Skeletal muscle tissue (tissue), 4 donors: ENCODE data around the gene DUSP2. TPM values are rescaled to one million over a fixed set of nuclear protein-coding genes. Genes with fewer than 3 reads are reported as not detected.
A peak's percentile ranks its signal among the peaks of the same experiment; 100 is the strongest.

Experiments used
- H3K27ac ChIP-seq: one replicate; pipeline ENCODE4 v1.7.0; 2013; ENCODE audit warnings: mild to moderate bottlenecking, low read depth, low read length, inconsistent platforms
- H3K27me3 ChIP-seq, 3 donors: one replicate each; pipeline ENCODE4 v1.7.0; 2013; ENCODE audit warnings: low read length in 3 of 3; ENCODE audit not compliant: control insufficient read depth in 3 of 3, insufficient read depth in 3 of 3
- H3K36me3 ChIP-seq, 3 donors: one replicate each; pipeline ENCODE4 v1.7.0; 2013; ENCODE audit warnings: low read length in 3 of 3; ENCODE audit not compliant: control insufficient read depth in 3 of 3, insufficient read depth in 3 of 3
- H3K4me1 ChIP-seq, 3 donors: one replicate each; pipeline ENCODE4 v1.7.0; 2013; ENCODE audit warnings: low read length in 3 of 3, mild to moderate bottlenecking in 3 of 3; ENCODE audit not compliant: control insufficient read depth in 3 of 3, insufficient read depth in 3 of 3
- H3K4me3 ChIP-seq, 3 donors: one replicate each; pipeline ENCODE4 v1.7.0; 2013; ENCODE audit warnings: low read length in 3 of 3
- H3K9ac ChIP-seq, 3 donors: one replicate each; pipeline ENCODE4 v1.7.0; 2013; ENCODE audit warnings: low read length in 3 of 3, mild to moderate bottlenecking in 3 of 3, moderate library complexity in 2 of 3, low read depth in 1 of 3
- H3K9me3 ChIP-seq, 3 donors: one replicate each; pipeline ENCODE4 v1.7.0; 2013; ENCODE audit warnings: low read length in 3 of 3; ENCODE audit not compliant: control insufficient read depth in 3 of 3
- total RNA-seq: library from RNA; depleted of rRNA; stranded (reverse); fragments of >200 nt; gene quantifications from one replicate; pipeline ENCODE4 v1.2.3, GENCODE V29; 2014
- donor health status: Osteomylitis.

DUSP2 gene
- total RNA-seq, 1 donor from 2014 or later = 4.2 TPM

GRCh38 chr2:96103761-96104486 lies 41.3 kb downstream of the DUSP2 start:
- Histone ChIP-seq H3K4me3 (no peak overlapping the region), H3K27me3 (peaks cover 0 to 10% (median 5%) of the 10 kb centered on the region in 3 donors), H3K27ac (peak overlapping the region; percentile 51), H3K9ac (peak overlapping the region in 1 of 3 donors; percentile 33), H3K9me3 (peaks cover 0 to 9% (median 4%) of the 10 kb centered on the region in 3 donors), H3K36me3 (no peaks in the 10 kb centered on the region), H3K4me1 (peaks cover 8 to 35% (median 12%) of the 10 kb centered on the region in 3 donors)

DNA sequence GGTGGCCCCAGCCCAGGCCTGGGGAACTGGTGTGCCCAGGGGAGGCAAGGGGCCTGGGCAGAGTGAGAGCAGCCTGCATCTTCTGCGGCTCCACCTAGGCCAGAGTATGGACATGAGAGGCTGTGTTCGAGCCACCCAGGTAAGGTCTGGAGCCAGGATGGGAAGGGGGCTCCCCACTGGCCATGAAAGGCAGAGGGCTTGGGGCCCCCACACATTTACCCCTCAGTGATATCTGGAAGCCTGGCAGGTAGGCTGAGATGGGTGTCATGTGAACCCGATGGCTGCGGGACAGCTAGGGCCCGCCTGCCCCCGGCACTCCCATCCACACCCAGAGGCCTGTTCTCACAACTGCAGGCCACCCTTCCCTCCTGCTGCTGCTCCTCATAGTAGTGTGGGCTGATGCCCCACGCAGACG lies 42.0 kb downstream of the DUSP2 start:
- H3K4me3 ChIP-seq = no peak overlapping the region
- H3K27ac ChIP-seq = peak overlapping the region; percentile 19
- peaks cover 13 to 35% (median 14%) of the 10 kb centered on the region in 3 donors for H3K4me1 ChIP-seq
- H3K9me3 ChIP-seq = peaks cover 0 to 9% (median 4%) of the 10 kb centered on the region in 3 donors
- no peaks in the 10 kb centered on the region for H3K36me3 ChIP-seq
- H3K9ac ChIP-seq = peak overlapping the region in 1 of 3 donors; percentile 33
- peaks cover 0 to 2% (median 1%) of the 10 kb centered on the region in 3 donors for H3K27me3 ChIP-seq

GRCh38 chr2:96102596-96103186 lies 42.5 kb downstream of the DUSP2 start:
- no peak overlapping the region for H3K4me3 ChIP-seq
- H3K27me3 ChIP-seq = no peaks in the 10 kb centered on the region
- H3K27ac ChIP-seq = no peak overlapping the region
- H3K9me3 ChIP-seq = peaks cover 0 to 9% (median 4%) of the 10 kb centered on the region in 3 donors
- no peak overlapping the region for H3K9ac ChIP-seq
- H3K4me1 ChIP-seq = peaks cover 13 to 32% (median 14%) of the 10 kb centered on the region in 3 donors
- H3K36me3 ChIP-seq = no peaks in the 10 kb centered on the region

GRCh38 chr2:96100893-96101304 lies 44.3 kb downstream of the DUSP2 start:
- Histone ChIP-seq H3K27ac (no peak overlapping the region), H3K9ac (no peak overlapping the region), H3K4me1 (peaks cover 11 to 29% (median 14%) of the 10 kb centered on the region in 3 donors)

GRCh38 chr2:96099861-96100798 lies 45.1 kb downstream of the DUSP2 start:
- H3K27ac ChIP-seq = no peak overlapping the region
- peaks cover 11 to 29% (median 14%) of the 10 kb centered on the region in 3 donors for H3K4me1 ChIP-seq

More at GRCh38 chr2:96100893-96101304, 44.3 kb downstream of the DUSP2 start:
- Histone ChIP-seq H3K4me3 (no peak overlapping the region), H3K27me3 (no peaks in the 10 kb centered on the region), H3K9me3 (peaks cover 0 to 8% (median 4%) of the 10 kb centered on the region in 3 donors), H3K36me3 (no peaks in the 10 kb centered on the region)

DNA sequence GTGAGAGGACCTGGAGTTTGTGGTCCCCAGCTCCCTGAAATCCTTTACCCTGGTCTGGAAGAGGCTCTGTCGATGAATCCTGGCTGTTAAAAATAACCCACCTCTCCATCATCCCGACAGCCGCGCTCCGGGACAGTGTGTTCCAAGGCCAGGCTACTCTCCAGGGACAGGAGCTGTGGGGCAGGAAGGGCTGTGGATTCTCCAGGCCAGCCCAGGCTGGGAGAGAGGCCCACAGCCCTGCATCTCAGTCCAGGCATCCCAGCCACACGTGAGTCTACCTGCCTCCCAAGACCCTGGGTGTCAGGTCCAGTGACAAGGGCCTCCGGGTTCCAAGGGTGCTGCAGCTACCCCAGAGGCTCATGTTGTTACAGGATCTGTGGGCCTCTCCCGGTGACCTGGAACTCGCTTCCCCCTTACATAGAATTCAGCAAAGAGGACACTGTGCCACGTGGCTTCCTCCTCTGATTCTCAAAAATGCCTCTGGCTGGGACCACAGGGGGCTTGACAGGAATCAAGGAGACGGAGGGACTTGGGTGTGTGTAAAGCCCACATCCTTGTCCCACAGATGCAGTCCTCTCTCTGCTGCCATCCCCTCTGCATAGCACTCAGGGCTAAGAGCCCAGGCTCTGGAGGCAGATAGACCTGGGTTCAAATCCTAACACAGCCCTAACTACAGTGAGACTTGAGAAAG lies 46.2 kb downstream of the DUSP2 start:
- Histone ChIP-seq H3K9me3 (no peaks in the 10 kb centered on the region), H3K4me3 (no peak overlapping the region), H3K27ac (peak overlapping the region; percentile 51), H3K36me3 (no peaks in the 10 kb centered on the region), H3K9ac (peak overlapping the region in 1 of 3 donors; percentile 33), H3K4me1 (peaks cover 11 to 26% (median 14%) of the 10 kb centered on the region in 3 donors), H3K27me3 (no peaks in the 10 kb centered on the region)

More at GRCh38 chr2:96099861-96100798, 45.1 kb downstream of the DUSP2 start:
- H3K27me3 ChIP-seq = no peaks in the 10 kb centered on the region
- H3K9ac ChIP-seq = no peak overlapping the region
- H3K4me3 ChIP-seq = no peak overlapping the region
- peaks cover 0 to 1% (median under 1%) of the 10 kb centered on the region in 3 donors for H3K9me3 ChIP-seq
- H3K36me3 ChIP-seq = no peaks in the 10 kb centered on the region

GRCh38 chr2:96097951-96098823 lies 47.1 kb downstream of the DUSP2 start:
- no peak overlapping the region for H3K4me3 ChIP-seq
- H3K27ac ChIP-seq = peak overlapping the region; percentile 51

GRCh38 chr2:96097441-96097840 lies 47.8 kb downstream of the DUSP2 start:
- H3K27ac ChIP-seq = no peak overlapping the region
- no peaks in the 10 kb centered on the region for H3K27me3 ChIP-seq
- no peak overlapping the region for H3K4me3 ChIP-seq
- H3K4me1 ChIP-seq = peaks cover 11 to 20% (median 11%) of the 10 kb centered on the region in 3 donors
- no peak overlapping the region for H3K9ac ChIP-seq
- no peaks in the 10 kb centered on the region for H3K9me3 ChIP-seq
- H3K36me3 ChIP-seq = no peaks in the 10 kb centered on the region

More at GRCh38 chr2:96097951-96098823, 47.1 kb downstream of the DUSP2 start:
- H3K9ac ChIP-seq = peak overlapping the region in 1 of 3 donors; percentile 33
- H3K9me3 ChIP-seq = no peaks in the 10 kb centered on the region
- no peaks in the 10 kb centered on the region for H3K27me3 ChIP-seq
- H3K4me1 ChIP-seq = peaks cover 11 to 23% (median 14%) of the 10 kb centered on the region in 3 donors
- H3K36me3 ChIP-seq = no peaks in the 10 kb centered on the region
